GM12878 (cell line): Measurements from ENCODE around the gene GIPC3.

Experiments
- CEBPB ChIP-seq, 2 experiments: fragments of 150-350 bp in 1 of 2; IDR thresholded peaks; 2 replicates each; pipeline ENCODE4 v1.6.1; 2012 to 2014; ENCODE audit warnings: low read depth in 2 of 2, low read length in 2 of 2, borderline replicate concordance in 1 of 2, inconsistent platforms in 1 of 2
- CHD1 ChIP-seq: IDR thresholded peaks from 2 replicates; pipeline ENCODE4 v1.6.1; 2012; ENCODE audit warnings: low read depth, low read length, improper control_type of control experiment
- EP300 ChIP-seq, 2 experiments: fragments of 150-350 bp in 1 of 2; IDR thresholded peaks; 2 replicates each; pipeline ENCODE4 v1.6.1; 2011 to 2012; ENCODE audit warnings: low read depth in 2 of 2, low read length in 2 of 2, borderline replicate concordance in 1 of 2, improper control_type of control experiment in 1 of 2, inconsistent platforms in 1 of 2; ENCODE audit not compliant: control insufficient read depth in 1 of 2
- JUND ChIP-seq: IDR thresholded peaks from 2 replicates; pipeline ENCODE4 v1.6.1; 2012; ENCODE audit warnings: low read depth, mild to moderate bottlenecking, low read length, improper control_type of control experiment, moderate library complexity
- POLR2A ChIP-seq: IDR thresholded peaks from 2 replicates; pipeline ENCODE4 v1.6.1; 2011; ENCODE audit warnings: low read depth, mild to moderate bottlenecking, low read length
- POLR2AphosphoS5 ChIP-seq: IDR thresholded peaks from 2 replicates; pipeline ENCODE4 v1.6.1; 2011; ENCODE audit warnings: mild to moderate bottlenecking, low read length, inconsistent platforms
- TAF1 ChIP-seq: IDR thresholded peaks from 2 replicates; pipeline ENCODE4 v1.6.1; 2011; ENCODE audit warnings: mild to moderate bottlenecking, low read depth, low read length, borderline replicate concordance
- TF ChIP-seq, protein P1 (sequence below), 3 experiments: IDR thresholded peaks in 2 of 3; conservative IDR thresholded peaks in 1 of 3; 2 replicates each; pipeline ENCODE4 v1.5.1; 2011; ENCODE audit warnings: low read depth in 3 of 3, low read length in 3 of 3, mild to moderate bottlenecking in 3 of 3, control low read depth in 2 of 3, moderate library complexity in 2 of 3, inconsistent platforms in 1 of 3, mixed read lengths in 1 of 3; ENCODE audit not compliant: control insufficient read depth in 2 of 3, insufficient read depth in 1 of 3; ENCODE audit errors: extremely low read depth in 1 of 3

DNA sequence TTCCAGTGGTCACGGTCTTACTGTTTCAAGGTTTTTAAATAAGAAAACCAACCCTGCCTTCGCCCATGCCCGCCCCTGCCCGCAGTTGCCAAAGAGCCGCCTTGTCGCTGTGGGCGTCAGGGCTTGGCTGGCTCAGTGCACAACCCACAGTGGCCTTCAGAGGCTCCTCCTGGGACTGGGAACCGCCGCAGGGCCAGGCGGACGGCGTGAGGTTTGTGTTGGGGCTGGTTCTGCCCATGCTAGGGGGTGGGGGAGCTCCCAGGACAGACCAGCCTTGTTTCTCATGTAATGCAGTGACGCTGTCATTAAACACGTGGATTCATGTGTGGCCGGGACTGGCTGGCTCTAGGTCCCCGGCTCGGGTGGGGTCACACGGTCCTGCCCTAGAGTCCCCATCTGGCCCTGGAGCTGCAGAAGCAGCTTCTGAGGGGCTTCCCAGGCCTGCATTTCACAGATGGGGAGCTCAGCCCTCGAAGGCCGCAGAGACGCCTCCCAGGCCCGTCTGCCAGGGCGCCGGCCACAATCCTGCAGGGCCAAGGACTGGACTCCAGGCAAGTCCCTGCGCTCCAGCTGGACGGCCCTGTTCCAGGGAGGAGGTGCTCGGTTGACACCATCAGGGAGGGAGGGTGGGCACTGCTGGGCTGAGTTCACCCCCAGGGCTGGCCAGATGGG, 48.7 kb upstream of the GIPC3 start:
- TF ChIP-seq TAF1 (no peak), JUND (no peak), EP300 (IDR thresholded peaks at IDR 0.05; ENCODE audit: borderline replicate concordance in 1 of 2, control insufficient read depth in 1 of 2, low read depth in 2 of 2, low read length in 2 of 2) (no peak), CEBPB (IDR thresholded peaks at IDR 0.05; ENCODE audit: borderline replicate concordance in 1 of 2, low read depth in 2 of 2, low read length in 2 of 2) (no peak), POLR2AphosphoS5 (no peak), CHD1 (no peak), POLR2A (peak; percentile 64; the same call in 1 of the 2 replicates)
- TF ChIP-seq, protein P1, sequence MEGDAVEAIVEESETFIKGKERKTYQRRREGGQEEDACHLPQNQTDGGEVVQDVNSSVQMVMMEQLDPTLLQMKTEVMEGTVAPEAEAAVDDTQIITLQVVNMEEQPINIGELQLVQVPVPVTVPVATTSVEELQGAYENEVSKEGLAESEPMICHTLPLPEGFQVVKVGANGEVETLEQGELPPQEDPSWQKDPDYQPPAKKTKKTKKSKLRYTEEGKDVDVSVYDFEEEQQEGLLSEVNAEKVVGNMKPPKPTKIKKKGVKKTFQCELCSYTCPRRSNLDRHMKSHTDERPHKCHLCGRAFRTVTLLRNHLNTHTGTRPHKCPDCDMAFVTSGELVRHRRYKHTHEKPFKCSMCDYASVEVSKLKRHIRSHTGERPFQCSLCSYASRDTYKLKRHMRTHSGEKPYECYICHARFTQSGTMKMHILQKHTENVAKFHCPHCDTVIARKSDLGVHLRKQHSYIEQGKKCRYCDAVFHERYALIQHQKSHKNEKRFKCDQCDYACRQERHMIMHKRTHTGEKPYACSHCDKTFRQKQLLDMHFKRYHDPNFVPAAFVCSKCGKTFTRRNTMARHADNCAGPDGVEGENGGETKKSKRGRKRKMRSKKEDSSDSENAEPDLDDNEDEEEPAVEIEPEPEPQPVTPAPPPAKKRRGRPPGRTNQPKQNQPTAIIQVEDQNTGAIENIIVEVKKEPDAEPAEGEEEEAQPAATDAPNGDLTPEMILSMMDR (IDR thresholded peaks at IDR 0.05 in 2 of 3, conservative IDR thresholded peaks at IDR 0.05 in 1 of 3; ENCODE audit: control insufficient read depth in 2 of 3, extremely low read depth in 1 of 3, insufficient read depth in 1 of 3, low read depth in 3 of 3, low read length in 3 of 3): no peak
